ENCODE data around the gene CARMIL3. TPM values are rescaled to one million over a fixed set of nuclear protein-coding genes. Genes with fewer than 3 reads are reported as not detected.

Gene CARMIL3
- total RNA-seq, 1 donor from 2014 or later = 0.11 TPM

DNA sequence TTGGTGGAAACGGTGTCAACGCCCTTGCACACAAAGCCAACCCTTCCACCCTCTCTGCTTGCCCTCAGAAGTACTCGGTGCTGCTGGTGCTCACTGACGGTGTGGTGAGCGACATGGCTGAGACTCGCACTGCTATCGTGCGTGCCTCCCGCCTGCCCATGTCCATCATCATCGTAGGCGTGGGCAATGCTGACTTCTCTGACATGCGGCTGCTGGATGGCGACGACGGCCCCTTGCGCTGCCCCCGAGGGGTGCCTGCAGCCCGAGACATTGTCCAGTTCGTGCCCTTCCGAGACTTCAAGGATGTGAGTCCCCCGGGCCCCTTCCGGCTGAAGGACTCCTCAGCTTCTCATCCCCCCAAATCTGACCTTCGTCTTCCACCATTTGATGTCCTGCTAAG lies 25.3 kb downstream of the CARMIL3 start:
- Histone ChIP-seq H3K27ac (replicated peaks) (no peak overlapping the region), H3K4me1 (peaks cover 15% of the 10 kb centered on the region), H3K27me3 (ENCODE audit: low read depth) (peaks cover 54% of the 10 kb centered on the region), H3K9me3 (replicated peaks) (no peaks in the 10 kb centered on the region), H3K4me3 (no peak overlapping the region), H3K36me3 (no peaks in the 10 kb centered on the region)
- TF ChIP-seq, protein P1, sequence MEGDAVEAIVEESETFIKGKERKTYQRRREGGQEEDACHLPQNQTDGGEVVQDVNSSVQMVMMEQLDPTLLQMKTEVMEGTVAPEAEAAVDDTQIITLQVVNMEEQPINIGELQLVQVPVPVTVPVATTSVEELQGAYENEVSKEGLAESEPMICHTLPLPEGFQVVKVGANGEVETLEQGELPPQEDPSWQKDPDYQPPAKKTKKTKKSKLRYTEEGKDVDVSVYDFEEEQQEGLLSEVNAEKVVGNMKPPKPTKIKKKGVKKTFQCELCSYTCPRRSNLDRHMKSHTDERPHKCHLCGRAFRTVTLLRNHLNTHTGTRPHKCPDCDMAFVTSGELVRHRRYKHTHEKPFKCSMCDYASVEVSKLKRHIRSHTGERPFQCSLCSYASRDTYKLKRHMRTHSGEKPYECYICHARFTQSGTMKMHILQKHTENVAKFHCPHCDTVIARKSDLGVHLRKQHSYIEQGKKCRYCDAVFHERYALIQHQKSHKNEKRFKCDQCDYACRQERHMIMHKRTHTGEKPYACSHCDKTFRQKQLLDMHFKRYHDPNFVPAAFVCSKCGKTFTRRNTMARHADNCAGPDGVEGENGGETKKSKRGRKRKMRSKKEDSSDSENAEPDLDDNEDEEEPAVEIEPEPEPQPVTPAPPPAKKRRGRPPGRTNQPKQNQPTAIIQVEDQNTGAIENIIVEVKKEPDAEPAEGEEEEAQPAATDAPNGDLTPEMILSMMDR (IDR thresholded peaks at IDR 0.05; ENCODE audit: borderline replicate concordance) = no peak
- intact Hi-C loops (cut with micrococcal nuclease) = no loop called here
- DNase-seq = no peak

DNA sequence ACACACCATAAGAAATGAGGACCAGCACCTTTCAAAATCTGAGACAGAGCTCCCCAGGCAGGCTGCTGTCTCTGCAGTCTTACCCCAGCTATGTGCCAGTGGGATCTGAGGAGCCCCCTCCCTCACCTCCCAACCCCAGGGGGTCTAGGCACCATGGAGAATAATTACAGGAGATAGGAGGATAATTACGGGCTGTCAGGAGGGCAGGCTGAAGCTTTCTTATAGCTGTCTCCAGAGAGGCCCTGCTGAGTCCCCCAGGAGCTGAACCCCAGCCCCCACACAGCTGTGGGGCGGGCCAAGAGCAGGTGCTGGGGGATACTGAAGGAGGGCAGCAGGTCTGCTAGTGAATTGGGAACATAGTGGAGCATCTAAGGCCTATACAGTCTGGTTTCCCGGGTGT lies 26.3 kb downstream of the CARMIL3 start:
- peaks cover 49% of the 10 kb centered on the region for H3K27me3 ChIP-seq (ENCODE audit: low read depth)
- intact Hi-C loops (cut with micrococcal nuclease) = no loop called here
- DNase-seq = no peak
- TF ChIP-seq, protein P1 (IDR thresholded peaks at IDR 0.05; ENCODE audit: borderline replicate concordance) = no peak
- H3K4me3 ChIP-seq = no peak overlapping the region
- H3K36me3 ChIP-seq = no peaks in the 10 kb centered on the region
- H3K4me1 ChIP-seq = peaks cover 15% of the 10 kb centered on the region
- no peaks in the 10 kb centered on the region for H3K9me3 ChIP-seq (replicated peaks)
- H3K27ac ChIP-seq (replicated peaks) = no peak overlapping the region

DNA sequence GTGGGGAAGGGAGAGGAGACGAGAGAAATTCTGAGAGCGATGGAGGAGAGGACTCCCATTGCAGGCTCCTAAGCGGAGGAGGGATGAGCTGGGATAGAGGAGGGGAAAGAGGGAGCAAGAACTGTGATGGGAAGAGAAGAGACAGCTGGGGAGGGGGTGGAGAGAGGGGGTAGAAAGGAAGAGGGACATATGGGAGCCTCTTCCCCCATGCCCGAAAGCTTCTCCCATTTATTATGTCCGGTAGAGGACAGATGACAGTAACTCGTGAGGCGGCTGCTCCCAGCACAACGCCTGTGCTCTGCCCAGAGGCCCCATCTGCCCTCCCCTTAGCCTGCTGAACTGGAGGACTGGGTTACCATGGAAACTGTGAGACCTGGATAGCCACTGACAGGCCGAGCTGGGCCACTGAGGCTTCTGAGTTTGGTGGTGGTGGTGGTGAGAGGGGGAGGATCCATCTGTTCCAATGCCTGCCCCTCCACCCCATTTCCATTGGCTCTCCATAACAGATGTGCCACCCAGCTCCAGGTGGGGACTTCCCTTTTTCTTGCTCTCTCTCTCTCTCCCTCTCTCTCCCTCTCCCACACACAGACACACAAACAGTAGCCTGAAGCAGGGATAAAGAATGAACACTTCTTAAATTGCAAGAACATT lies 27.8 kb downstream of the CARMIL3 start:
- intact Hi-C loops (cut with micrococcal nuclease) = no loop called here
- TF ChIP-seq, protein P1 (IDR thresholded peaks at IDR 0.05; ENCODE audit: borderline replicate concordance) = no peak
- no peak for DNase-seq

GRCh38 chr14:24080142-24080530 lies 28.3 kb downstream of the CARMIL3 start:
- intact Hi-C loops (cut with micrococcal nuclease) = no loop called here
- Histone ChIP-seq H3K9me3 (replicated peaks) (no peaks in the 10 kb centered on the region), H3K4me3 (no peak overlapping the region), H3K27me3 (ENCODE audit: low read depth) (peaks cover 38% of the 10 kb centered on the region), H3K36me3 (no peaks in the 10 kb centered on the region), H3K27ac (replicated peaks) (no peak overlapping the region), H3K4me1 (peaks cover 15% of the 10 kb centered on the region)
- DNase-seq = no peak
- TF ChIP-seq, protein P1 (IDR thresholded peaks at IDR 0.05; ENCODE audit: borderline replicate concordance) = no peak

More for the DNA sequence above, 27.8 kb downstream of the CARMIL3 start:
- Histone ChIP-seq H3K36me3 (no peaks in the 10 kb centered on the region), H3K9me3 (replicated peaks) (no peaks in the 10 kb centered on the region), H3K27ac (replicated peaks) (no peak overlapping the region), H3K27me3 (ENCODE audit: low read depth) (peaks cover 38% of the 10 kb centered on the region), H3K4me1 (peaks cover 15% of the 10 kb centered on the region), H3K4me3 (no peak overlapping the region)

DNA sequence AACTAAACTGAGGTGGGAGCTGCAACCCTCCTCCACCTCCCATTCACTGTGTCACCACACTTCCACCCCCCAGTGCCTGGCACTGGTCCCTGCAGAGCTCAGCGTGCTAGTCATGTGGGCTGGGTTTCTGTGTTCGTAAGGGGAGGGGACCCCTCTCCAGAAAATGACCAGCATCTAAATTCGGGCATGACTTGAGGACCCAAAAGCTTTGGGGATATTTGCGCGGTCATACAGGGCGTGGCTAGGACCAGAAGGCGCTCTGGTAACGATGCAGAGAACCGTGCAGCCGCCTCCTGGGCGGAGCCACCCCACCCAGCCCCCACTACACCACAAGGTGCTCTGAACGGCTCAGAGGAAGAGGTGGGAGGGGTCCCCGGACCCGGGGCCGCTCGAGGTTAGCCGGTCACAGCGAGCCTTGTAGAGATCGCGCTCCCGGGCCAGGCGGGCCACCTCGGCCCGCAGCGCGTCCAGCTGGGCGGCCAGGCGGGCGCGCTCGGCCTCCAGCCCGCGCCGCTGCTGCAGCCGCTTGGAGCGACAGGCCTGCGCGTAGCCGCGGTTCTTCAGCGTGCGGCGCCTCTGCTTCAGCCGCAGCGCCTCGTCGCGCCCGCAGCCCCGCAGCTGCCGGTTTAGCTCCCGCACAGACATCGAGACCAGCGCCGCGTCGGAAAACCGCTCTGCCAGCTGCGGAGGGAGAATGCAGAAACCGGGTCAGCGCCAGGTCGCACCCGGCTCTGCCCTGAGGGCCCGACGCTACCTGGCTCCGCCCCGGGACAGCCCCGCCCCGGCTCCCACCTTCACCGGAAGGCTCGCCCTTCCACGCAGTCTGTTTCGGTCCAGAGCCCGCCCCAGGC lies 29.3 kb downstream of the CARMIL3 start:
- peaks cover 15% of the 10 kb centered on the region for H3K4me1 ChIP-seq
- DNase-seq = peak; percentile 35
- H3K27ac ChIP-seq (replicated peaks) = peak overlapping the region; percentile 58
- H3K27me3 ChIP-seq (ENCODE audit: low read depth) = peaks cover 38% of the 10 kb centered on the region
- intact Hi-C loops (cut with micrococcal nuclease) = no loop called here
- H3K9me3 ChIP-seq (replicated peaks) = no peaks in the 10 kb centered on the region
- H3K36me3 ChIP-seq = no peaks in the 10 kb centered on the region
- TF ChIP-seq, protein P1 (IDR thresholded peaks at IDR 0.05; ENCODE audit: borderline replicate concordance) = no peak
- H3K4me3 ChIP-seq = peak overlapping the region; percentile 72

Measured in left ventricle myocardium inferior (tissue), 1 donor.